Upper lobe of left lung (tissue), 4 donors: Measurements from ENCODE around the gene MYOF.

ENCODE experiments used
- EP300 ChIP-seq, 4 donors: sonication (generic); formaldehyde crosslinking; IDR thresholded peaks; one replicate each; pipeline ENCODE4 v1.5.1; 2017; ENCODE audit warnings: antibody characterized with exemption in 4 of 4, control low read depth in 2 of 4
- POLR2A ChIP-seq, 4 donors: fragments of 450-650 bp; IDR thresholded peaks; one replicate each; pipeline ENCODE4 v1.5.1; 2016 to 2017; ENCODE audit warnings: antibody characterized with exemption in 4 of 4, mild to moderate bottlenecking in 2 of 4

DNA sequence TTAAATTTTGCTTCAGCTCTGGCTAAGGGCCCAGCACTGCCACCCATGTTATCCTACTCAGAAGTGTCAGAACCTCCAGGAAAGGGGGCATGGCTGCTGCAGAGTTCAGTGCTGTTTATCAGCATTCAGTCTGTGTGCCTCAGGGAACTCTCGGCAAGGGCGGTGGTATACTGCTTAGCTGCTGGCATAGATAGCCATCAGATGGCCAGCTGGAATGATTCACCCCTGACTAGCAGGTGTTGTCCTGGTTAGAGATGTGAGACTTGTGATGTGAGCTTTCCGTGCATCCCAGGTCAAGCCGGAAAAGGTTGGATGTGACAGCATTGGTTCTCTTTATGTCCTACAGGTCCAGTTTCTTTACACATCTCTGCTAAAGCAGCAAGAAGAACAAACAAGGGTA, 36.4 kb upstream of the MYOF start:
- TF ChIP-seq POLR2A (IDR thresholded peaks at IDR 0.05) (no peak), EP300 (IDR thresholded peaks at IDR 0.05) (no peak)
